WTC11 (cell line): ENCODE results near the gene BRD4.

Experiments used
- CREB1 ChIP-seq: sonication (generic); formaldehyde crosslinking; IDR thresholded peaks from 2 replicates; pipeline ENCODE4 v1.8.0; 2023; ENCODE audit warnings: mild to moderate bottlenecking, missing genetic modification reagents
- CTCF ChIP-seq: fragments of 200-600 bp; IDR thresholded peaks from 2 replicates; pipeline ENCODE4 v1.8.0; 2022; ENCODE audit warnings: antibody characterized with exemption
- IRF1 ChIP-seq: sonication (generic); formaldehyde crosslinking; IDR thresholded peaks from 2 replicates; pipeline ENCODE4 v1.8.0; 2023; ENCODE audit warnings: missing genetic modification reagents
- JUN ChIP-seq: sonication (generic); formaldehyde crosslinking; IDR thresholded peaks from 2 replicates; pipeline ENCODE4 v1.8.0; 2023; ENCODE audit warnings: mild to moderate bottlenecking, missing genetic modification reagents
- KAT7 ChIP-seq: sonication (generic); formaldehyde crosslinking; IDR thresholded peaks from 2 replicates; pipeline ENCODE4 v1.8.1; 2023; ENCODE audit warnings: missing genetic modification reagents, mild to moderate bottlenecking, borderline replicate concordance
- MYBL2 ChIP-seq: sonication (generic); formaldehyde crosslinking; IDR thresholded peaks from 2 replicates; pipeline ENCODE4 v1.8.1; 2023; ENCODE audit warnings: mild to moderate bottlenecking, moderate library complexity, missing genetic modification reagents
- TEAD4 ChIP-seq: sonication (generic); formaldehyde crosslinking; IDR thresholded peaks from 2 replicates; pipeline ENCODE4 v1.8.0; 2022; ENCODE audit warnings: mild to moderate bottlenecking, missing genetic modification reagents
- TP53 ChIP-seq: sonication (generic); formaldehyde crosslinking; IDR thresholded peaks from 2 replicates; pipeline ENCODE4 v1.8.1; 2023; ENCODE audit warnings: mild to moderate bottlenecking, missing genetic modification reagents
- ZNF232 ChIP-seq: sonication (generic); formaldehyde crosslinking; IDR thresholded peaks from 2 replicates; pipeline ENCODE4 v1.8.0; 2022; ENCODE audit warnings: mild to moderate bottlenecking, missing genetic modification reagents
- ZNF416 ChIP-seq: fragments of 250-450 bp; sonication (Bioruptor Pico); IDR thresholded peaks from 2 replicates; pipeline ENCODE4 v1.9.0; 2021; ENCODE audit warnings: mild to moderate bottlenecking, inconsistent platforms
- TF ChIP-seq, protein P1 (sequence below): sonication (generic); formaldehyde crosslinking; conservative IDR thresholded peaks from 2 replicates; pipeline ENCODE4 v1.8.1; 2022; ENCODE audit warnings: mild to moderate bottlenecking, missing genetic modification reagents

- TF ChIP-seq TEAD4 (CRISPR knock-in tag) (no peak), CTCF (no peak), JUN (CRISPR knock-in tag) (no peak), TP53 (CRISPR knock-in tag) (no peak), ZNF416 (CRISPR knock-in tag) (no peak), KAT7 (CRISPR knock-in tag) (no peak), IRF1 (no peak), MYBL2 (CRISPR knock-in tag) (no peak), ZNF232 (CRISPR knock-in tag) (no peak), CREB1 (CRISPR knock-in tag) (no peak)
- TF ChIP-seq, protein P1, sequence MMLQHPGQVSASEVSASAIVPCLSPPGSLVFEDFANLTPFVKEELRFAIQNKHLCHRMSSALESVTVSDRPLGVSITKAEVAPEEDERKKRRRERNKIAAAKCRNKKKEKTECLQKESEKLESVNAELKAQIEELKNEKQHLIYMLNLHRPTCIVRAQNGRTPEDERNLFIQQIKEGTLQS, result no peak
Measured at GRCh38 chr19:15250640-15250993, 81.7 kb downstream of the BRD4 start.
